Measurements from ENCODE around the gene PARG.

DNA sequence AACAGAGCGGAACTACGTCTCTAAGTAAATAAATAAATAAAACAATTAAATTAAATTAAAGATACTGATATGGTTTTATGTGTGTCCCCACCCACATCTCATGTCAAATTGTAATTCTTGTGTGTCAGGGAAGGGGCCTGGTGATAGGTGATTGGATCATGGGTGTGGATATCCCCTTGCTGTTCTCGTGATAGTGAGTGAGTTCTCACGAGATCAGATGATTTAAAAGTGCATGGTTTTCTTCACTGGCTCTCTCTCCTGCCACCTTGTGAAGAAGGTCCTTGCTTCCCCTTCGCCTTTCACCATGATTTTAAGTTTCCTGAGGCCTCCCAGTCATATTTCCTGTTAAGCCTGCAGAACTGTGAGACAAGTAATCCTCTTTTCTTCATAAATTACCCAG lies 150.7 kb downstream of the PARG start:
- TF ChIP-seq CTCF (IDR thresholded peaks at IDR 0.05), result no peak
- TF ChIP-seq POLR2A (IDR thresholded peaks at IDR 0.05), result no peak

Data from tibial nerve (tissue), 3 donors.